Testis (tissue), 3 donors: ENCODE measurements around the gene ACAA2. TPM values are rescaled to one million over a fixed set of nuclear protein-coding genes. Genes with fewer than 3 reads are reported as not detected.
"Not testable (repeated sequence)": the region's sequence is repeated elsewhere in the genome, so short reads cannot be mapped to it uniquely, and the experiment has no call there.

Experiments
- DNase-seq: peaks from one replicate; pipeline ENCODE4 v3.0.0-alpha.2; 2019
- H3K27ac ChIP-seq, 2 donors: fragments of 200-600 bp; sonication (generic); one replicate each; pipeline ENCODE4 v1.5.1; 2019
- H3K27me3 ChIP-seq: fragments of 200-600 bp; sonication (generic); one replicate; pipeline ENCODE4 v1.5.1; 2019
- H3K36me3 ChIP-seq: fragments of 200-600 bp; sonication (generic); one replicate; pipeline ENCODE4 v1.5.1; 2017; ENCODE audit warnings: low read depth; ENCODE audit errors: missing control alignments
- H3K4me1 ChIP-seq: fragments of 200-600 bp; sonication (generic); one replicate; pipeline ENCODE4 v1.5.1; 2019
- H3K4me3 ChIP-seq, 2 donors: fragments of 200-600 bp; sonication (generic); one replicate each; pipeline ENCODE4 v1.5.1; 2017 to 2019
- H3K9me3 ChIP-seq: fragments of 200-600 bp; sonication (generic); one replicate; pipeline ENCODE4 v1.5.1; 2017
- POLR2A ChIP-seq: fragments of 450-650 bp; IDR thresholded peaks from one replicate; pipeline ENCODE4 v1.6.1; 2017; ENCODE audit warnings: antibody characterized with exemption, mild to moderate bottlenecking, moderate library complexity
- WGBS, 2 donors: methylation state at CpG; one replicate each; pipeline ENCODE4 v1.1.5; 2018; 5-methylcytosine and 5-hydroxymethylcytosine counted together
- intact Hi-C: fragments of 100-400 bp; cut with DNase I; formaldehyde crosslinking; loops from one replicate; pipeline ENCODE4 v1.15.1; 2023; ENCODE audit warnings: low total_unique reads
- polyA plus RNA-seq: library from polyadenylated mRNA; stranded (reverse); fragments of 350-450 nt; fragmentation: Illumina TruSeq; extraction: RNeasy Lipid Tissue Mini Kit (QIAGEN cat#74804); gene quantifications from one replicate; pipeline ENCODE4 v1.2.3, GENCODE V29; 2014; ENCODE audit warnings: low read depth, low replicate concordance; ENCODE audit not compliant: insufficient read depth
- total RNA-seq, 2 donors: library from RNA; depleted of rRNA; stranded (reverse); fragments of >200 nt; gene quantifications; one replicate each; pipeline ENCODE4 v1.2.3, GENCODE V29; 2016
- TF ChIP-seq, protein P1 (sequence below), 3 experiments: fragments of 450-650 bp in 2 of 3; fragments of 200-600 bp in 1 of 3; sonication (generic) in 1 of 3; IDR thresholded peaks; one replicate each; pipeline ENCODE4 v1.5.1; 2016 to 2019; ENCODE audit warnings: antibody characterized with exemption in 3 of 3, mild to moderate bottlenecking in 2 of 3, moderate library complexity in 1 of 3

Gene ACAA2
- total and polyA plus RNA-seq, 3 donors from 2014 or later, result 42.2 to 77.2 (median 48.7) TPM

- no peaks in the 10 kb centered on the region for H3K36me3 ChIP-seq
- H3K4me3 ChIP-seq, result no peak overlapping the region
- TF ChIP-seq POLR2A, result no peak
- H3K4me1 ChIP-seq, result no peaks in the 10 kb centered on the region
- DNase-seq, result no peak
- WGBS, 2 donors, result 96% methylated on average over 8 of the region's 8 CpGs
- intact Hi-C loops, result no loop called here
- no peaks in the 10 kb centered on the region for H3K27me3 ChIP-seq
- no peak overlapping the region for H3K27ac ChIP-seq
- no peaks in the 10 kb centered on the region for H3K9me3 ChIP-seq
These were observed 25.7 kb upstream of the ACAA2 start for GRCh38 chr18:49839012-49839411.

DNA sequence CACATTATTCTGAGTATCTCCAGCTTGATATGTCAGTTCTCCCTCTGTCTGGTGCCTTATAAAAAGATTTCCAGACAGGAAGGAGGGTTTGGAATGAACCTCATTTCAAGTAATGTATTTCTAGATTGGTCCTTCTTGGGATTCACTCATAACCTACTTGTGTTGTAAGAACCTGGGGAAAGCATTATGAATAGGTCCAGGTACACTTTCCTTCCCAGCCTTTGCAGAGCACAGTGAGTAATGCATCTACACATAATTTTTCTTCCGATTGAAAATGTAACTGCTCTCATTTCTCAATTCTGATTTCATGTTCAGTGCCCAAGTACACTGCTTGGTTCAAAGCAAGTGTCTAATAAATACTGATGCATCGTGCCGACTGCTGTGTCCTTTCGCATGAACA lies 25.0 kb upstream of the ACAA2 start:
- no peaks in the 10 kb centered on the region for H3K27me3 ChIP-seq
- H3K4me1 ChIP-seq, result no peaks in the 10 kb centered on the region
- no peak for TF ChIP-seq POLR2A
- TF ChIP-seq, protein P1, sequence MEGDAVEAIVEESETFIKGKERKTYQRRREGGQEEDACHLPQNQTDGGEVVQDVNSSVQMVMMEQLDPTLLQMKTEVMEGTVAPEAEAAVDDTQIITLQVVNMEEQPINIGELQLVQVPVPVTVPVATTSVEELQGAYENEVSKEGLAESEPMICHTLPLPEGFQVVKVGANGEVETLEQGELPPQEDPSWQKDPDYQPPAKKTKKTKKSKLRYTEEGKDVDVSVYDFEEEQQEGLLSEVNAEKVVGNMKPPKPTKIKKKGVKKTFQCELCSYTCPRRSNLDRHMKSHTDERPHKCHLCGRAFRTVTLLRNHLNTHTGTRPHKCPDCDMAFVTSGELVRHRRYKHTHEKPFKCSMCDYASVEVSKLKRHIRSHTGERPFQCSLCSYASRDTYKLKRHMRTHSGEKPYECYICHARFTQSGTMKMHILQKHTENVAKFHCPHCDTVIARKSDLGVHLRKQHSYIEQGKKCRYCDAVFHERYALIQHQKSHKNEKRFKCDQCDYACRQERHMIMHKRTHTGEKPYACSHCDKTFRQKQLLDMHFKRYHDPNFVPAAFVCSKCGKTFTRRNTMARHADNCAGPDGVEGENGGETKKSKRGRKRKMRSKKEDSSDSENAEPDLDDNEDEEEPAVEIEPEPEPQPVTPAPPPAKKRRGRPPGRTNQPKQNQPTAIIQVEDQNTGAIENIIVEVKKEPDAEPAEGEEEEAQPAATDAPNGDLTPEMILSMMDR (IDR thresholded peaks at IDR 0.05), result no peak
- DNase-seq, result no peak
- H3K36me3 ChIP-seq, result no peaks in the 10 kb centered on the region
- intact Hi-C loops, result no loop called here
- WGBS, 2 donors, result 94 to 98% methylated on average over 4 of the region's 4 CpGs
- no peak overlapping the region for H3K4me3 ChIP-seq
- H3K27ac ChIP-seq, result no peak overlapping the region
- H3K9me3 ChIP-seq, result no peaks in the 10 kb centered on the region

DNA sequence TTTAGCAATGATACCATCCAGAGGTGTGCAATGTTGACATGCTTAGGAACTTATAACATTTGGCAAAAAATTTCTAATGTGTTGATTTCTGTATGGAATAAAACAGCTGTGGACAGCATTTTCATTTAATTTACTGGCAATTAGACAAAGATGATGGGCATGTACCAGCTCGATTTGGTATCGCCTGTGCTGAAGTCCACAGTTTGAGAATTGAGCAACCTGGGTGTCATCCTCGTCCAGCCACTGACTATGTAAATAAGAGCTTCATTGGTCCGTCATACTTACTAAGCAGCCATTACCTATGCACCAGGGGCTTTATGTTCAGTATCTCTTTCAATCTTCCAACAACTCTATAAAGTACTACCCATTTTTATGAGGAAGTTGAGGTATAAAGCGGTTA lies 24.6 kb upstream of the ACAA2 start:
- no peak for DNase-seq
- TF ChIP-seq, protein P1 (IDR thresholded peaks at IDR 0.05), result no peak
- no peak for TF ChIP-seq POLR2A
- no peak overlapping the region for H3K4me3 ChIP-seq

DNA sequence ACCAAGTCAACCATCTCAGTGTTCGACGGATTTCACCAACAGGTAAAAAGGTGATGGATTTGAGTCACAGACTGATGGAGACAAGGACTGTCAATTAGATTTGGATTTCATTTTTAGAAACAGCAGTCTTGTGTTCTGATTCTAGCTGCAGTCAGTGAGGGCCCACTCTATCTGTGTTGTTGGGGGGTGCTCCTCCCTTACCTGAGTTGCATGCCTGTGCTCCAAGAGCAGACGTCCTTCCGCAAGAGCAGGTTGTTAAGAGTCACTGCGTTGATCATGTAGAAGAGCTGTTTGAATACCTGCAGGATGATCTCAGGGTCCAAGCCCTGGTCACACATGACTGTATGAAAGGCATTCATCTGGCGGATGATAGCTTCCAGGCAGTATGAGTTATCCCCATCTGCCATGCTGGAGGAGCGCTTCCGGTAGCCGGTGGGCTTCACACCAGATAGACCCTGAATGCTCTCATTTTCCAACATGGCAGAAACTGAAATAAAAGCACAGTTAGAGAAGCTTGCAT lies 24.0 kb upstream of the ACAA2 start:
- H3K36me3 ChIP-seq, intact Hi-C loops, DNase-seq, H3K9me3 ChIP-seq, H3K27ac ChIP-seq, H3K4me3 ChIP-seq, H3K4me1 ChIP-seq, H3K27me3 ChIP-seq: not testable (repeated sequence)
- WGBS, 2 donors, result 95 to 97% methylated on average over 6 to 9 of the region's 9 CpGs

More for the DNA sequence above, 24.6 kb upstream of the ACAA2 start:
- Histone ChIP-seq H3K4me1 (no peaks in the 10 kb centered on the region), H3K27ac (no peak overlapping the region), H3K9me3 (no peaks in the 10 kb centered on the region), H3K36me3 (no peaks in the 10 kb centered on the region), H3K27me3 (no peaks in the 10 kb centered on the region)
- intact Hi-C loops, result no loop called here
- 83 to 91% methylated on average over 5 of the region's 5 CpGs for WGBS, 2 donors

GRCh38 chr18:49835405-49835804 lies 22.1 kb upstream of the ACAA2 start:
- TF ChIP-seq, protein P1 (IDR thresholded peaks at IDR 0.05), result no peak
- no peak for TF ChIP-seq POLR2A
- Histone ChIP-seq H3K27ac (no peak overlapping the region), H3K4me1 (no peaks in the 10 kb centered on the region), H3K27me3 (no peaks in the 10 kb centered on the region), H3K4me3 (no peak overlapping the region), H3K36me3 (no peaks in the 10 kb centered on the region), H3K9me3 (no peaks in the 10 kb centered on the region)
- WGBS, 2 donors, result 91 to 92% methylated on average over 2 of the region's 2 CpGs
- DNase-seq, result no peak
- intact Hi-C loops, result no loop called here

GRCh38 chr18:49834258-49834657 lies 20.9 kb upstream of the ACAA2 start:
- DNase-seq, result no peak
- Histone ChIP-seq H3K27me3 (no peaks in the 10 kb centered on the region), H3K4me3 (no peak overlapping the region), H3K9me3 (no peaks in the 10 kb centered on the region), H3K27ac (no peak overlapping the region), H3K36me3 (no peaks in the 10 kb centered on the region), H3K4me1 (no peaks in the 10 kb centered on the region)
- WGBS, 2 donors, result 90 to 95% methylated on average over 3 of the region's 3 CpGs
- intact Hi-C loops, result no loop called here
- TF ChIP-seq, protein P1 (IDR thresholded peaks at IDR 0.05), result no peak
- TF ChIP-seq POLR2A, result no peak
